ENCODE data around the gene PRSS36.

The PRSS36 gene

GRCh38 chr16:31094424-31095120 is 55.3 kb downstream of the PRSS36 start, which contains the start of gene VKORC1:
VKORC1 (minus strand) TSS chr16:31094797; CDS start chr16:31094729, 68 bp downstream.
- peak; percentile 92 to 95 for DNase-seq

DNA sequence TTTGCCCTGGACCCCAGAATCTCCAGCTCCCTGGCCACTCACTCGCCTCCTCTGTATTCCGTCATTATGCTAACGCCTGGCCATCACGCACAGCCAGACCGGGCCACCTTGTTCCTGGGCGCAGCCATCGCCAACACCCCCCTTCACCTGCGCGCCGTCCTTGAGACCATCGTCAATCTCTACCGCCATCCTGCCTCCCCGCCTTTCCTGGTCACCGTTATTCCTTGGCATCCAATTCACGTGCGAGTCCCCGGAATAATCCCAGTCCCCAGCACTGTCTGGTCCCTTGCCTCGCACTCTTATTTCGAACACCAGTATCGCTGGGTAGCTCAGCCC is 55.8 kb downstream of the PRSS36 start:
- no peak for DNase-seq

DNA sequence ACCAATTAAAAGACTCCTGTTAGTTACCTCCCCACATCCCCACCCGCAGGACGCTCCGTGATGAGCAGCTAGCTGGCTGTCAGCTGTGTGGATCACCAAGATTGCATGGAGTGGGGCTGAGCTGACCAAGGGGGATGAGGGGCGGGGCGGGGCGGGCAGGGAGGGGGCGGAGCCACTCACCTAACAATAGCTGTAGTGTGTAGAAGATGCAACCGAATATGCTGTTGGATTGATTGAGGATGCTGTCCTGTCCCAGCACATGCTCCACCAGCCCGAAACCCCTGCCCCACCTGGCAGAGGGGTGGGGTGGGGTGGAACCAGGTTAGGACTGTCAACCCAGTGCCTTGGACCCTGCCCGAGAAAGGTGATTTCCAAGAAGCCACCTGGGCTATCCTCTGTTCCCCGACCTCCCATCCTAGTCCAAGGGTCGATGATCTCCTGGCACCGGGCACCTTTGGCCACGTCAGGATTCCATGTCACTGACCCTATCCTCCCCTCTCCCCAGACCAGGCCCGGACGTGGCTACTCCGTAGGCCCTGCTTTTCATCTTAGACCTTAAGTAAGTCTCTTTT is 56.6 kb downstream of the PRSS36 start:
- no peak for DNase-seq

DNA sequence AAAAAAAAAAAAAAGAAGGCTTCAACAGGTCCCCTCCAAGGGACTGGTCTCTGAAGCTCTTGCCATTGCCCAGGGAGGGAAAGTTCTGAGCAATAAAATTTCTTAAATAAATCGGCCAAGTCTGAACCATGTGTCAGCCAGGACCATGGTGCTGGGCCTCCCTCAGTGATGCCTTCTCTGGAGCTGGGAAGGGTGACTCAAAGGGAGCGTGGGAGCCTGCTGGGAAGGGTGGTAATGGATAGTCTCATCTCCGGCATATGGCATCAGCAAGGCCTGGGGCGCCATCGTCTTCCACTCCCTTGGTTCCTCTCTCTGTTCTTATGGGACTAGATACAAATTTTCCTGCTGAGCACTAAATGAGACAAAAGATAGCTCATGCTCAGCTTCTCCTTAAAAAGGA is 57.5 kb downstream of the PRSS36 start:
- DNase-seq = no peak

DNA sequence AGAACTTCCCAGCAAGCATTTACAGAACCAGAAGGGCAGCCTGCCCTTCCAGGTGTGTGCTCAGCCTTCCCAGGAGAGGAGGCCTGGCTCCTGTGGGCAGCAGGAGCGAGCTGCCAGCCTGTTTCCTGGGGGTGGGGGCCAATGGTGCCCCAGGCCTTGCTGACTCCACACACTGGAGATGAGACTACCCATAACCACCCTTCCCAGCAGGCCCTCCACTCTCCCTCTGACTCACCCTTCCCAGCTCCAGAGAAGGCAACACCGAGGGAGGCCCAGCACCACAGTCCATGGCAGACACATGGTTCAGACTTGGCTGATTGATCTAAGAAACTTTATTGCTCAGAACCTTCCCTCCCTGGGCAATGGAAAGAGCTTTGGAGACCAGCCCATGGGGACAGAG is 59.3 kb downstream of the PRSS36 start:
- no peak for DNase-seq

DNA sequence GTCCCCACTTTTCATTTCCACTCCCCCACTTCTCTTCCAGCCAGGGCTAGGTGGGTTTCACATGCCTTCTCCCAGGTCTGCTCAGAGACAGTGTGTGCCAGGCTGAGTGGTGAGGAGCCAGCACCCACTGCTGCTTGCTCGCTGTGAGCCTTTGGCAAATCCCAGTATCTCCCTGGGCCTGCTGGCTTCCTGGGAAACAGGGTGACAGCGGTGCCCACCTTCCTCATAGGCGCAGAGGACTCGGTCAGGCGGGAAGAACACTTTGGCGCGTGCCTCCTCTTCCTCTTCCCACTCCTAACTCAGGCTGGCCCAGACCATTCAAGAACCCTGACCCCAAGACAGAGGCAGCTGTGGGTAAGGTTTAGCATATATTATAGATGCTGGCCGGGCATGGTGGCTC is 60.7 kb downstream of the PRSS36 start:
- no peak for DNase-seq

Measured in activated CD4-positive, alpha-beta T cell treated with anti-CD3 and anti-CD28 coated beads, Interleukin-2, amount 50 U/mL, for 48 hours (primary cell).